PFSK-1 (cell line): ENCODE results near the gene SNCAIP.

Experiments used
- POLR2AphosphoS5 ChIP-seq: IDR thresholded peaks from 2 replicates; pipeline ENCODE4 v1.6.1; 2012; ENCODE audit warnings: low read depth, mild to moderate bottlenecking, control low read depth, low read length, moderate library complexity
- SIN3A ChIP-seq: IDR thresholded peaks from 2 replicates; pipeline ENCODE4 v1.6.1; 2012; ENCODE audit warnings: mild to moderate bottlenecking, low read length, moderate library complexity, borderline replicate concordance; ENCODE audit not compliant: insufficient read depth
- TAF1 ChIP-seq: IDR thresholded peaks from 2 replicates; pipeline ENCODE4 v1.6.1; 2012; ENCODE audit warnings: low read length, control low read depth, borderline replicate concordance; ENCODE audit not compliant: insufficient read depth

GRCh38 chr5:122321921-122322320 is 9.9 kb downstream of the SNCAIP start:
- TF ChIP-seq POLR2AphosphoS5 (no peak), TAF1 (no peak), SIN3A (no peak)
